H1 (cell line): ENCODE measurements around the gene RRAS2. TPM values are rescaled to one million over a fixed set of nuclear protein-coding genes. Genes with fewer than 3 reads are reported as not detected.

Source experiments
- CTCF ChIA-PET: fragments of 300-600 bp; sonication (Branson Sonifier 250); formaldehyde crosslinking; loops from one replicate; lab custom pipeline; 2021; ENCODE audit not compliant: partially characterized antibody; lab: Charles Lee
- POLR2A ChIA-PET: fragments of 300-600 bp; sonication (Branson Sonifier 250); formaldehyde crosslinking; loops from one replicate; lab custom pipeline; 2021; ENCODE audit warnings: inconsistent platforms; ENCODE audit not compliant: partially characterized antibody; lab: Charles Lee
- DNase-seq, 2 experiments: peaks; one replicate each; pipeline versions ENCODE4 v3.0.0 to v3.0.0-alpha.2; 2010 to 2022; ENCODE audit warnings: low spot score in 2 of 2, low read depth in 1 of 2, mixed read lengths in 1 of 2
- FAIRE-seq: peaks from 2 replicates; lab custom pipeline; 2011; peaks lifted over from hg19 to GRCh38; lab: Jason Lieb, UNC
- H2AFZ ChIP-seq: 2 replicates; pipeline ENCODE4 v1.8.1; 2012; ENCODE audit warnings: low read length, inconsistent platforms
- H2AK5ac ChIP-seq: 2 replicates; pipeline ENCODE4 v1.6.1; 2013; ENCODE audit warnings: low read depth, low read length
- H2BK120ac ChIP-seq: replicated peaks from 2 replicates; pipeline ENCODE3; 2013; ENCODE audit warnings: low read depth, low read length, inconsistent platforms
- H2BK12ac ChIP-seq: 2 replicates; pipeline ENCODE4 v1.6.1; 2013; ENCODE audit warnings: low read depth, low read length
- H2BK15ac ChIP-seq: 2 replicates; pipeline ENCODE4 v1.6.1; 2013; ENCODE audit warnings: low read length
- H2BK20ac ChIP-seq: 2 replicates; pipeline ENCODE4 v1.6.1; 2013; ENCODE audit warnings: low read length
- H2BK5ac ChIP-seq: 2 replicates; pipeline ENCODE4 v1.6.1; 2013; ENCODE audit warnings: low read depth, low read length
- H3K14ac ChIP-seq: 2 replicates; pipeline ENCODE4 v1.6.1; 2013; ENCODE audit warnings: inconsistent platforms; ENCODE audit not compliant: insufficient read length
- H3K18ac ChIP-seq: 2 replicates; pipeline ENCODE4 v1.6.1; 2013; ENCODE audit warnings: low read length; ENCODE audit errors: extremely low read depth
- H3K23ac ChIP-seq: 2 replicates; pipeline ENCODE4 v1.6.1; 2013; ENCODE audit warnings: inconsistent platforms; ENCODE audit not compliant: insufficient read length
- H3K23me2 ChIP-seq: 2 replicates; pipeline ENCODE4 v1.6.1; 2013; ENCODE audit warnings: low read depth, low read length
- H3K27ac ChIP-seq: 2 replicates; pipeline ENCODE4 v1.6.1; 2011; ENCODE audit warnings: low read depth, low read length, inconsistent platforms
- H3K27me3 ChIP-seq, 4 experiments: replicated peaks in 1 of 4; 1 replicate in 1 of 4; 2 replicates in 3 of 4; pipeline versions ENCODE4 v1.6.1 to v1.8.1; 2011 to 2013; ENCODE audit warnings: low read length in 3 of 4, mild to moderate bottlenecking in 3 of 4, inconsistent platforms in 2 of 4, mixed read lengths in 2 of 4, moderate library complexity in 1 of 4; ENCODE audit not compliant: control insufficient read depth in 3 of 4, insufficient read depth in 3 of 4; ENCODE audit errors: extremely low read depth in 1 of 4
- H3K36me3 ChIP-seq, 4 experiments: 2 replicates each; pipeline versions ENCODE4 v1.6.1 to v1.8.1; 2011 to 2013; ENCODE audit warnings: mild to moderate bottlenecking in 4 of 4, low read length in 3 of 4, moderate library complexity in 2 of 4, control low read depth in 1 of 4, inconsistent platforms in 1 of 4; ENCODE audit not compliant: insufficient read depth in 4 of 4, control insufficient read depth in 2 of 4
- H3K4ac ChIP-seq: replicated peaks from 2 replicates; pipeline ENCODE3; 2013; ENCODE audit warnings: low read length, low read depth, mixed read lengths, inconsistent platforms; ENCODE audit not compliant: insufficient read length
- H3K4me1 ChIP-seq, 4 experiments: replicated peaks in 1 of 4; 1 replicate in 1 of 4; 2 replicates in 3 of 4; pipeline versions ENCODE4 v1.6.1 to v1.8.1; 2011 to 2013; ENCODE audit warnings: low read length in 3 of 4, inconsistent platforms in 2 of 4, mixed read lengths in 1 of 4; ENCODE audit not compliant: insufficient read depth in 4 of 4, control insufficient read depth in 3 of 4
- H3K4me2 ChIP-seq, 2 experiments: 2 replicates each; pipeline versions ENCODE4 v1.6.1 to v1.8.1; 2011 to 2013; ENCODE audit warnings: low read depth in 2 of 2, low read length in 2 of 2, control low read depth in 1 of 2, inconsistent platforms in 1 of 2, mild to moderate bottlenecking in 1 of 2; ENCODE audit not compliant: insufficient read depth in 1 of 2
- H3K4me3 ChIP-seq, 4 experiments: fragments of 200-600, 300-600 bp in 1 of 4; sonication (generic), shearing (Covaris generic), sonication (Bioruptor Twin) in 1 of 4; 2 replicates each; pipeline versions ENCODE4 v1.5.1 to v1.8.1; 2011 to 2016; ENCODE audit warnings: low read length in 4 of 4, low read depth in 3 of 4, control low read depth in 2 of 4, inconsistent platforms in 2 of 4, mild to moderate bottlenecking in 2 of 4, mixed read lengths in 1 of 4, moderate library complexity in 1 of 4; ENCODE audit not compliant: insufficient read depth in 2 of 4; ENCODE audit errors: extremely low read depth in 1 of 4
- H3K56ac ChIP-seq: replicated peaks from 2 replicates; pipeline ENCODE3; 2013; ENCODE audit warnings: low read depth, mild to moderate bottlenecking, mixed read lengths, low read length, inconsistent platforms; ENCODE audit not compliant: insufficient read length
- H3K79me1 ChIP-seq: 2 replicates; pipeline ENCODE4 v1.6.1; 2013; ENCODE audit warnings: low read depth, low read length, control low read depth
- H3K79me2 ChIP-seq, 2 experiments: 2 replicates each; pipeline versions ENCODE4 v1.6.1 to v1.8.1; 2012 to 2013; ENCODE audit warnings: low read length in 2 of 2, mild to moderate bottlenecking in 2 of 2, inconsistent platforms in 1 of 2; ENCODE audit not compliant: insufficient read depth in 2 of 2, control insufficient read depth in 1 of 2
- H3K9ac ChIP-seq, 4 experiments: replicated peaks in 1 of 4; 1 replicate in 1 of 4; 2 replicates in 3 of 4; pipeline versions ENCODE4 v1.6.1 to v1.8.1; 2011 to 2013; ENCODE audit warnings: low read depth in 3 of 4, low read length in 3 of 4, control low read depth in 2 of 4, mild to moderate bottlenecking in 2 of 4, moderate library complexity in 2 of 4, inconsistent platforms in 1 of 4; ENCODE audit errors: extremely low read depth in 1 of 4
- H3K9me3 ChIP-seq, 2 experiments: 2 replicates each; pipeline versions ENCODE4 v1.6.1 to v1.8.1; 2012 to 2013; ENCODE audit warnings: mild to moderate bottlenecking in 2 of 2, moderate library complexity in 2 of 2, control low read depth in 1 of 2, inconsistent platforms in 1 of 2, low read depth in 1 of 2, low read length in 1 of 2, mixed read lengths in 1 of 2; ENCODE audit not compliant: insufficient read depth in 2 of 2
- H4K20me1 ChIP-seq, 2 experiments: replicated peaks in 1 of 2; 2 replicates each; pipeline versions ENCODE3 to v1.8.1; 2011 to 2013; ENCODE audit warnings: inconsistent platforms in 2 of 2, low read length in 2 of 2, mild to moderate bottlenecking in 1 of 2; ENCODE audit not compliant: insufficient read depth in 2 of 2, control insufficient read depth in 1 of 2
- H4K5ac ChIP-seq: 2 replicates; pipeline ENCODE4 v1.6.1; 2013; ENCODE audit warnings: low read length, low read depth, mixed read lengths, inconsistent platforms; ENCODE audit not compliant: insufficient read length
- H4K8ac ChIP-seq: 2 replicates; pipeline ENCODE4 v1.8.0; 2013; ENCODE audit warnings: mild to moderate bottlenecking, moderate library complexity, low read length, inconsistent platforms; ENCODE audit not compliant: insufficient read depth; ENCODE audit errors: extremely low read depth
- H4K91ac ChIP-seq: replicated peaks from 2 replicates; pipeline ENCODE3; 2013; ENCODE audit warnings: low read length, mixed read lengths, inconsistent platforms; ENCODE audit not compliant: insufficient read length
- HDAC6 ChIP-seq: IDR thresholded peaks from one replicate; pipeline ENCODE4 v1.7.1; 2012; ENCODE audit warnings: low read depth, mild to moderate bottlenecking, inconsistent platforms, low read length, moderate library complexity
- POLR2A ChIP-seq, 2 experiments: IDR thresholded peaks; 1 replicate in 1 of 2; 2 replicates in 1 of 2; pipeline ENCODE4 v1.6.1; 2011; ENCODE audit warnings: low read depth in 2 of 2, low read length in 2 of 2, mild to moderate bottlenecking in 2 of 2; ENCODE audit errors: control extremely low read depth in 1 of 2
- RNF2 ChIP-seq: fragments of 200-900, 300-1000 bp; sonication (generic); IDR thresholded peaks from 2 replicates; pipeline ENCODE4 v1.7.1; 2016; ENCODE audit warnings: borderline replicate concordance, low read depth, mild to moderate bottlenecking, antibody characterized with exemption, low read length; ENCODE audit not compliant: poor library complexity, severe bottlenecking; ENCODE audit errors: missing control alignments
- WGBS, 2 experiments: shearing (Covaris generic) in 1 of 2; methylation state at CpG; one replicate each; pipeline versions ENCODE4 v1.1.6 to v1.1.7; 2013 to 2015; ENCODE audit warnings: low lambda C conversion rate in 2 of 2, mixed read lengths in 2 of 2, inconsistent platforms in 1 of 2, low coverage in 1 of 2, missing lambda C conversion rate in 1 of 2; ENCODE audit not compliant: insufficient replicate concordance in 2 of 2, insufficient coverage in 1 of 2, insufficient read length in 1 of 2; ENCODE audit errors: extremely low coverage in 1 of 2, missing lambda C conversion rate in 1 of 2; 5-methylcytosine and 5-hydroxymethylcytosine counted together
- polyA plus RNA-seq, 7 experiments: library from polyadenylated mRNA; depleted of rRNA in 3 of 7; stranded (reverse) in 5 of 7; unstranded in 2 of 7; fragments of >200 nt in 5 of 7; fragments of 200-250 nt in 2 of 7; gene quantifications; 1 replicate in 5 of 7; 2 replicates in 1 of 7; 4 replicates in 1 of 7; pipeline versions ENCODE4 v1.2.1 to v1.2.3, GENCODE V29; 2011 to 2013; ENCODE audit warnings: missing spikeins in 2 of 7, mixed read lengths in 2 of 7
- total RNA-seq: library from RNA; stranded (reverse); fragmentation: NEBNext Ultra II Directional; extraction: Animal tissue kit (Norgen Biotek cat#: 25700); gene quantifications from 2 replicates; pipeline ENCODE4 v1.2.1, GENCODE V29; 2021
- TF ChIP-seq, protein P1 (sequence below): IDR thresholded peaks from 2 replicates; pipeline ENCODE4 v1.6.1; 2011; ENCODE audit warnings: low read length, improper control_type of control experiment

The RRAS2 gene
- total and polyA plus RNA-seq, 2 of the 8 experiments (the other 6 are each of a cell fraction or from before 2014, with no cell fraction given), result 72.3 to 234 TPM

- ChIA-PET CTCF (no interaction called here), POLR2A (no interaction called here)
- H3K9ac ChIP-seq, result no peak overlapping the region
- peaks cover 1 to 7% of the 10 kb centered on the region in 2 experiments for H4K20me1 ChIP-seq
- no peak for TF ChIP-seq POLR2A (IDR thresholded peaks at IDR 0.05; ENCODE audit: control extremely low read depth in 1 of 2, low read depth in 2 of 2, low read length in 2 of 2)
- no peak for TF ChIP-seq RNF2
- TF ChIP-seq, protein P1, sequence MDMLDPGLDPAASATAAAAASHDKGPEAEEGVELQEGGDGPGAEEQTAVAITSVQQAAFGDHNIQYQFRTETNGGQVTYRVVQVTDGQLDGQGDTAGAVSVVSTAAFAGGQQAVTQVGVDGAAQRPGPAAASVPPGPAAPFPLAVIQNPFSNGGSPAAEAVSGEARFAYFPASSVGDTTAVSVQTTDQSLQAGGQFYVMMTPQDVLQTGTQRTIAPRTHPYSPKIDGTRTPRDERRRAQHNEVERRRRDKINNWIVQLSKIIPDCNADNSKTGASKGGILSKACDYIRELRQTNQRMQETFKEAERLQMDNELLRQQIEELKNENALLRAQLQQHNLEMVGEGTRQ, result peak; percentile 8; the same call in 1 of the 2 replicates
- TF ChIP-seq HDAC6, result no peak
- no peak overlapping the region for H4K8ac ChIP-seq
- no peaks in the 10 kb centered on the region for H3K27me3 ChIP-seq
- H3K4ac ChIP-seq, result no peak overlapping the region
- H3K4me3 ChIP-seq, result peak overlapping the region in 1 of 4 experiments; percentile 46; a peak in 2 of 8 replicates
- no peak overlapping the region; the same call in 1 of the 2 replicates for H2BK12ac ChIP-seq
- H3K9me3 ChIP-seq, result peaks cover 0 to 2% of the 10 kb centered on the region in 2 experiments; a peak in 1 of 4 replicates
- peak overlapping the region in 1 of 2 experiments; percentile 47; a peak in 2 of 4 replicates for H3K4me2 ChIP-seq
- no peak overlapping the region for H2AFZ ChIP-seq
- H2BK20ac ChIP-seq, result no peak overlapping the region
- H3K56ac ChIP-seq, result no peak overlapping the region
- no peak overlapping the region for H2BK15ac ChIP-seq
- H2BK120ac ChIP-seq, result no peak overlapping the region
- peaks cover 0 to 19% (median 10%) of the 10 kb centered on the region in 4 experiments; a peak in 5 of 7 replicates for H3K4me1 ChIP-seq
- 3% methylated on average over 1 of the region's 1 CpG; no CpG with 5 or more reads in 1 of the 2 experiments for WGBS, 2 experiments
- peak; percentile 32 for FAIRE-seq
- H3K23me2 ChIP-seq, result no peaks in the 10 kb centered on the region
- H2BK5ac ChIP-seq, result no peak overlapping the region
- H3K36me3 ChIP-seq, result no peaks in the 10 kb centered on the region; a peak in 1 of 8 replicates
- no peaks in the 10 kb centered on the region for H3K79me1 ChIP-seq
- peaks cover 37 to 98% of the 10 kb centered on the region in 2 experiments for H3K79me2 ChIP-seq
- H4K5ac ChIP-seq, result peak overlapping the region; percentile 66
- no peak overlapping the region for H2AK5ac ChIP-seq
- no peak overlapping the region for H3K27ac ChIP-seq
- DNase-seq, result no peak
- no peak overlapping the region; the same call in 1 of the 2 replicates for H3K18ac ChIP-seq
- H4K91ac ChIP-seq, result no peak overlapping the region
- H3K14ac ChIP-seq, result no peak overlapping the region
- H3K23ac ChIP-seq, result no peak overlapping the region
Measured at GRCh38 chr11:14347991-14348390, 11.0 kb downstream of the RRAS2 start.
